ENCODE data around the gene LIN52. TPM values are rescaled to one million over a fixed set of nuclear protein-coding genes. Genes with fewer than 3 reads are reported as not detected.

LIN52 gene, protein sequence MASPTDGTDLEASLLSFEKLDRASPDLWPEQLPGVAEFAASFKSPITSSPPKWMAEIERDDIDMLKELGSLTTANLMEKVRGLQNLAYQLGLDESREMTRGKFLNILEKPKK
- total RNA-seq (10 to 100 TPM; 10.1 to 12.0 TPM), polyA plus RNA-seq (ENCODE audit: insufficient read length in 6 of 6) (10 to 100 TPM; 13.3 to 16.7 (median 16.1) TPM)
- long read RNA-seq, donor 1, transcript LIN52-205 (6 exons, 2,776 nt), result major isoform, 9 of 15 reads
- long read RNA-seq, donor 1, partial matches to known transcripts, result 6 of 15 reads
- long read RNA-seq, donor 1, other reads (novel, unspliced or antisense), result 0 of 15 reads
- long read RNA-seq, donor 2, transcript LIN52-205 (6 exons, 2,776 nt), result major isoform, 7 of 7 reads
- long read RNA-seq, donor 2, partial matches to known transcripts, result 0 of 7 reads
- long read RNA-seq, donor 2, other reads (novel, unspliced or antisense), result 0 of 7 reads
- long read RNA-seq, donor 3, partial matches to known transcripts, result 0 of 3 reads
- long read RNA-seq, donor 3, other reads (novel, unspliced or antisense), result 0 of 3 reads
- long read RNA-seq, donor 4, transcript LIN52-205 (6 exons, 2,776 nt), result major isoform, 5 of 9 reads
- long read RNA-seq, donor 4, partial matches to known transcripts, result 0 of 9 reads
- long read RNA-seq, donor 4, other reads (novel, unspliced or antisense), result 3 of 9 reads
- long read RNA-seq, donor 5, partial matches to known transcripts, result 0 of 3 reads
- long read RNA-seq, donor 5, other reads (novel, unspliced or antisense), result 0 of 3 reads
- long read RNA-seq, donor 6, transcript LIN52-205 (6 exons, 2,776 nt), result major isoform, 8 of 14 reads
- long read RNA-seq, donor 6, partial matches to known transcripts, result 0 of 14 reads
- long read RNA-seq, donor 6, other reads (novel, unspliced or antisense), result 5 of 14 reads
- long read RNA-seq, donor 7, partial matches to known transcripts, result 0 of 2 reads
- long read RNA-seq, donor 7, other reads (novel, unspliced or antisense), result 0 of 2 reads
- long read RNA-seq, donor 8, partial matches to known transcripts, result 0 of 4 reads
- long read RNA-seq, donor 8, other reads (novel, unspliced or antisense), result 0 of 4 reads
- long read RNA-seq, donor 9, result 0 reads
- long read RNA-seq, donor 10, transcript LIN52-205 (6 exons, 2,776 nt), result major isoform, 6 of 11 reads
- long read RNA-seq, donor 10, partial matches to known transcripts, result 0 of 11 reads
- long read RNA-seq, donor 10, other reads (novel, unspliced or antisense), result 5 of 11 reads
- long read RNA-seq, donor 11, result 0 reads
- long read RNA-seq, donor 12, partial matches to known transcripts, result 0 of 2 reads
- long read RNA-seq, donor 12, other reads (novel, unspliced or antisense), result 0 of 2 reads

DNA sequence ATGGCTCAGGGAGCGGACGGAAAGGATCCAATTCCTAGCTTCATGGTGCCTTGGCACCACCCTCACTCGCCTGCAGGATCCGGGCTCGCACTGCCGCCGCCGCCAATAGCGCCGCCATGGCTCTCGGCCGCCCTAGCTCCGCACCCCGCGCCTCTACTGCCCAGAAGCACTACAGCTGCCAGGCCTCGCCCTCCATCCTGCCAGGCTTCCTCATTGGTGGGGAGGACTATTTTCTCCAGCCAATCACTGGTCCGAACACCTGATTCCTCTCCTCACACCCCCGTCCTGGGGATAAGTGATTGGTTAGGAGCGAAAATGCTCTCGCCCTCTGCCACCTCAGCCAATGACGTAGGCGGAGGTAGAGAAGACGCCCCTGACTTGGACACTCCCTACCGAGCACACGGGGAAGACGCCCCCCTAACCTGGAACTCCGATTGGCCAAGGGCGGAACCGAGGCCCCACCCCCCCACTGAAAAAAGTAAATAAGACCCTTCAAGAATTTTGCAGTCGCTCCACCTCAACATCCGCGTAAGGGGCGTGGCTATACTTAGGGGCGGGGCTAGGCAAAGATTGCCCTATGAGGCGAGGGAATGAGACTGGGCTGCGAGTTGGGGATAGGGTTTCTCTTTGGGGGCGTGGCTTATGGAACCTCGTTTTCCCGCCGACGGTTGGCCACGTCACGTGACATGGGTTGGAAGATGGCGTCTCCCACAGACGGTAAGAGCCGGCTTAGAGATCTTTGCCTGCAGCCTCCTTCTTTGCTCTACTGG is at the start of gene LIN52, which contains the start of gene ALDH6A1:
LIN52 (plus strand) TSS at position 680 of the 770 bp plus-strand sequence; CDS start at position 699, 19 bp downstream.
ALDH6A1 (minus strand) TSS at position 177 of the 770 bp plus-strand sequence; CDS start at position 118, 59 bp downstream.
- DNase-seq (peak; percentile 96 to 100 (median 100)), ATAC-seq (peak; percentile 94)
- Histone ChIP-seq H3K4me1 (peaks cover 5 to 37% of the 10 kb centered on the region in 2 donors), H3K9me3 (no peaks in the 10 kb centered on the region), H3K27me3 (no peaks in the 10 kb centered on the region), H3K27ac (peak within 1 kb of the TSS; percentile 61 to 79), H3K4me3 (peak within 1 kb of the TSS; percentile 78 to 87), H3K36me3 (no peaks in the 10 kb centered on the region)
- intact Hi-C loops (cut with DNase I), result no loop called here
- TF ChIP-seq, protein P1, sequence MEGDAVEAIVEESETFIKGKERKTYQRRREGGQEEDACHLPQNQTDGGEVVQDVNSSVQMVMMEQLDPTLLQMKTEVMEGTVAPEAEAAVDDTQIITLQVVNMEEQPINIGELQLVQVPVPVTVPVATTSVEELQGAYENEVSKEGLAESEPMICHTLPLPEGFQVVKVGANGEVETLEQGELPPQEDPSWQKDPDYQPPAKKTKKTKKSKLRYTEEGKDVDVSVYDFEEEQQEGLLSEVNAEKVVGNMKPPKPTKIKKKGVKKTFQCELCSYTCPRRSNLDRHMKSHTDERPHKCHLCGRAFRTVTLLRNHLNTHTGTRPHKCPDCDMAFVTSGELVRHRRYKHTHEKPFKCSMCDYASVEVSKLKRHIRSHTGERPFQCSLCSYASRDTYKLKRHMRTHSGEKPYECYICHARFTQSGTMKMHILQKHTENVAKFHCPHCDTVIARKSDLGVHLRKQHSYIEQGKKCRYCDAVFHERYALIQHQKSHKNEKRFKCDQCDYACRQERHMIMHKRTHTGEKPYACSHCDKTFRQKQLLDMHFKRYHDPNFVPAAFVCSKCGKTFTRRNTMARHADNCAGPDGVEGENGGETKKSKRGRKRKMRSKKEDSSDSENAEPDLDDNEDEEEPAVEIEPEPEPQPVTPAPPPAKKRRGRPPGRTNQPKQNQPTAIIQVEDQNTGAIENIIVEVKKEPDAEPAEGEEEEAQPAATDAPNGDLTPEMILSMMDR (IDR thresholded peaks at IDR 0.05), result no peak

DNA sequence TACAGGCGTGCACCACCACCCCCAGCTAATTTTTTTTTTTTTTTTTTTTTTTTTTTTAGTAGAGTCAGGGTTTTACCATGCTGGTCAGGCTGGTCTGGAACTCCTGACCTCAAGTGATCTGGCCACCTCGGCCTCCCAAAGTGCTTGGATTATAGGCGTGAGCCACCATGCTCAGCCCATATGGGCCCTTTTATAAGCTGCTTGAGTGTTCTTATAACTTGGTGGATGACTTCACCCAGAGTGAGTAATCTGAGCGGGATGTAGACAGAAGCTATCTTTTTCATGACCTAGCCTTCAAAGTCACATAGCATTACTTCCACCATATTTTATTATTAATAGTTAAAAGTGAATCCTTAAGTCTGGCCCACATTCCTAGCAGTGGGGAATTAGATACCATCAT is 49.2 kb upstream of the LIN52 start:
- no peak overlapping the region for H3K4me3 ChIP-seq
- no peak for DNase-seq
- H3K4me1 ChIP-seq, result no peaks in the 10 kb centered on the region
- H3K27me3 ChIP-seq, result no peaks in the 10 kb centered on the region
- no peaks in the 10 kb centered on the region for H3K9me3 ChIP-seq
- H3K36me3 ChIP-seq, result no peaks in the 10 kb centered on the region
- intact Hi-C loops (cut with DNase I), result no loop called here
- no peak overlapping the region for H3K27ac ChIP-seq
- no peak for ATAC-seq
- TF ChIP-seq, protein P1 (IDR thresholded peaks at IDR 0.05), result no peak

DNA sequence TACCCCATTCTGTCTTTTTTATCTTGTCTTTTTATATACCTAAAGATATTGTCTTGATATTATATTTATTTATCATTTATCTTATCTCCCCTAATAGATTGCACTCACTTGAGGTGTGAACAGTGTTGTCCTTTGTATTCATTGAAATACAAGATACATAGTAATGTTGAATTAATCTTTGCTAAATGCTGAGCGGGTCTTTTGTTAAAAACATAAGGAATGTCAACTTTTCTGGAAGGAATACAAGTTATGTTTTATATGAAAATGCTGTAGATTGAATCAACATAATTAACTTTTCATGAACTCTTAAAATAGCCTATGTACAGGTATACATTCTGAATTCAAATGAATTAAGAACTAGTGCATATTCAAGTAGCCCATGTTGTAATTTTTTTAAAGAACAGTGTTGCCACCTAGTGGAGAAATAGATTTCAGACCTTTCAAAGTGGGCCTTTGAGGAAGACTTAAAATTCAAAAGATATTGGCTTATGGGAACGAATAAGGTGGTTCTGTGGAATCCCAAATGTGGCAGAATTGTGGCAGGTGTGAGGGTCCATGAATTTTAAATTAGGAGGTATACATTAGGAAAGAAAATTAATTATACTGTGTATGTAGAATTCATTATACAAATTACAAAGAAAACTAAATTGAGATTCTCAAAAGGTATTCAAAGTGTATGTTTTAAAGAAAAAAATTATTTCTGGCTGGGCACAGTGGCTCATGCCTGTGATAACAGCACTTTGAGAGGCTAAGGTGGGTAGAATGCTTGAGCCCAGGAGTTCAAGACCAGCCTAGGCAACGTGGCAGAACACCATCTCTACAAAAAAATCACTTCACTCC is 46.5 kb upstream of the LIN52 start:
- H3K4me1 ChIP-seq, result no peaks in the 10 kb centered on the region
- H3K27me3 ChIP-seq, result no peaks in the 10 kb centered on the region
- DNase-seq (peak in 2 of 4 donors; percentile 32 to 51), ATAC-seq (peak; percentile 73)
- no peaks in the 10 kb centered on the region for H3K36me3 ChIP-seq
- no peak overlapping the region for H3K4me3 ChIP-seq
- TF ChIP-seq, protein P1 (IDR thresholded peaks at IDR 0.05), result peak; percentile 55 to 61
- intact Hi-C loops (cut with DNase I), result no loop called here
- no peak overlapping the region for H3K27ac ChIP-seq
- no peaks in the 10 kb centered on the region for H3K9me3 ChIP-seq

DNA sequence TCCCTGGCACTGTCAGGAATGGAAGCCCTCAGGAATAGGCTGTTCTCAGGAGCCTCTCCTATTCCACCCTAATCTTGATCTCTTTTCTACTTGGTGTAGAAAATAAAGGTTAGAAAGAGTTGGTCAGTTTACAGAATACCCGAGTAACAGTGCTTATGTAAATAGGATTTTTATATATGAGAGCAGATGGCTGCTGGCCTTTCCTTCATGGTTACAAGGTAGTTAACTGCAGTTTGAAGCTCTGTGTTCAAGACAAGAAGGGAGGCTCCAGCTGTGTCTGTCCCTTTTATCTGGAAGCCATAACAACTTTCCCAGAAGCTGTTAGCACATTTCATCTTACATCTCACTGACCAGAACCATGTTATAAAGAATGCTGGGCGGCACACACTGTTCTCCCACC is 42.5 kb upstream of the LIN52 start:
- TF ChIP-seq, protein P1 (IDR thresholded peaks at IDR 0.05), result no peak
- H3K27me3 ChIP-seq, result no peaks in the 10 kb centered on the region
- ATAC-seq (no peak), DNase-seq (no peak)
- H3K27ac ChIP-seq, result no peak overlapping the region
- H3K36me3 ChIP-seq, result no peaks in the 10 kb centered on the region
- no peak overlapping the region for H3K4me3 ChIP-seq
- intact Hi-C loops (cut with DNase I), result no loop called here
- H3K4me1 ChIP-seq, result no peaks in the 10 kb centered on the region
- no peaks in the 10 kb centered on the region for H3K9me3 ChIP-seq
